GM12801 (cell line): ENCODE measurements around the gene MIF4GD.

ENCODE experiments used
- CTCF ChIP-seq: IDR thresholded peaks from one replicate; pipeline ENCODE4 v1.5.1; 2011; ENCODE audit warnings: control low read depth; ENCODE audit not compliant: insufficient read length; ENCODE audit errors: extremely low read depth

Gene MIF4GD

GRCh38 chr17:75228847-75229246 lies 42.2 kb downstream of the MIF4GD start:
- TF ChIP-seq CTCF, result no peak

GRCh38 chr17:75228305-75228704 lies 42.7 kb downstream of the MIF4GD start:
- no peak for TF ChIP-seq CTCF

- no peak for TF ChIP-seq CTCF
These were observed 43.3 kb downstream of the MIF4GD start for GRCh38 chr17:75227729-75228128.

- TF ChIP-seq CTCF, result no peak
These were observed 46.0 kb downstream of the MIF4GD start for GRCh38 chr17:75225016-75225415.

GRCh38 chr17:75219815-75220214 lies 51.2 kb downstream of the MIF4GD start:
- no peak for TF ChIP-seq CTCF

GRCh38 chr17:75218131-75218530 lies 52.9 kb downstream of the MIF4GD start:
- no peak for TF ChIP-seq CTCF
